GM23248 (cell line): ENCODE data around the gene PKIB. TPM values are rescaled to one million over a fixed set of nuclear protein-coding genes. Genes with fewer than 3 reads are reported as not detected.

Experiments used
- DNase-seq: peaks from one replicate; pipeline ENCODE4 v3.0.0-alpha.2; 2015
- H2AFZ ChIP-seq: fragments of 200-600 bp; sonication (generic); 2 replicates; pipeline ENCODE4 v1.6.1; 2016; ENCODE audit warnings: antibody characterized with exemption
- H3F3A ChIP-seq: fragments of 200-600 bp; sonication (generic); 2 replicates; pipeline ENCODE4 v1.6.1; 2016; ENCODE audit warnings: mild to moderate bottlenecking, antibody characterized with exemption, mixed run types; ENCODE audit not compliant: insufficient read depth
- H3K27ac ChIP-seq: fragments of 200-600 bp; sonication (generic); 2 replicates; pipeline ENCODE4 v1.5.1; 2016; ENCODE audit warnings: mild to moderate bottlenecking
- H3K27me3 ChIP-seq: fragments of 200-600 bp; sonication (generic); replicated peaks from 2 replicates; pipeline ENCODE4 v1.6.1; 2016; ENCODE audit warnings: mild to moderate bottlenecking; ENCODE audit not compliant: insufficient read depth
- H3K36me3 ChIP-seq: fragments of 200-600 bp; sonication (generic); 2 replicates; pipeline ENCODE4 v1.6.1; 2016; ENCODE audit warnings: low read depth, mild to moderate bottlenecking
- H3K4me1 ChIP-seq: fragments of 200-600 bp; sonication (generic); 2 replicates; pipeline ENCODE4 v1.6.1; 2016; ENCODE audit warnings: mild to moderate bottlenecking; ENCODE audit not compliant: insufficient read depth
- H3K4me2 ChIP-seq: fragments of 200-600 bp; sonication (generic); one replicate; pipeline ENCODE4 v1.6.1; 2016; ENCODE audit warnings: mild to moderate bottlenecking; ENCODE audit not compliant: unreplicated experiment
- H3K4me3 ChIP-seq: fragments of 200-600 bp; sonication (generic); 2 replicates; pipeline ENCODE4 v1.5.1; 2016; ENCODE audit warnings: mild to moderate bottlenecking
- H3K79me2 ChIP-seq: fragments of 200-600 bp; sonication (generic); 2 replicates; pipeline ENCODE4 v1.6.1; 2016; ENCODE audit warnings: mild to moderate bottlenecking; ENCODE audit not compliant: insufficient read depth
- H3K9ac ChIP-seq: fragments of 200-600 bp; sonication (generic); 2 replicates; pipeline ENCODE4 v1.6.1; 2016; ENCODE audit warnings: mild to moderate bottlenecking
- H3K9me2 ChIP-seq: fragments of 200-600 bp; sonication (generic); 2 replicates; pipeline ENCODE4 v1.6.1; 2016; ENCODE audit warnings: mixed run types, mild to moderate bottlenecking, moderate library complexity; ENCODE audit not compliant: insufficient read depth
- H3K9me3 ChIP-seq: fragments of 200-600 bp; sonication (generic); one replicate; pipeline ENCODE4 v1.6.1; 2017; ENCODE audit warnings: low read depth
- H4K20me1 ChIP-seq: fragments of 200-600 bp; sonication (generic); 2 replicates; pipeline ENCODE4 v1.6.0; 2016; ENCODE audit not compliant: insufficient read depth
- EZH2 ChIP-seq: fragments of 200-600 bp; sonication (generic); IDR thresholded peaks from 2 replicates; pipeline ENCODE4 v1.6.1; 2018; ENCODE audit warnings: antibody characterized with exemption, mild to moderate bottlenecking; ENCODE audit not compliant: insufficient read depth, poor library complexity, severe bottlenecking
- EZH2phosphoT487 ChIP-seq: fragments of 200-600 bp; sonication (generic); IDR thresholded peaks from 2 replicates; pipeline ENCODE4 v1.6.1; 2018; ENCODE audit warnings: antibody characterized with exemption, moderate library complexity, mild to moderate bottlenecking, low read depth; ENCODE audit not compliant: insufficient read depth
- WGBS, 2 experiments: methylation state at CpG; one replicate each; pipeline ENCODE4 v1.1.6; 2015 to 2017; ENCODE audit warnings: low lambda C conversion rate in 2 of 2, low coverage in 1 of 2; ENCODE audit errors: missing lambda C conversion rate in 2 of 2; 5-methylcytosine and 5-hydroxymethylcytosine counted together
- in situ Hi-C: fragments of 300-500 bp; cut with MboI; formaldehyde crosslinking; loops from 2 replicates; pipeline ENCODE4 v1.15.0; 2020
- polyA plus RNA-seq: library from polyadenylated mRNA; unstranded; fragments of >200 nt; fragmentation: Nextera tagmentation; extraction: Ambion mirVana; gene quantifications from 2 replicates; pipeline ENCODE4 v1.2.1, GENCODE V29; 2016
- total RNA-seq: library from RNA; depleted of rRNA; stranded (reverse); fragments of >200 nt; shearing (Covaris generic); gene quantifications from 2 replicates; pipeline ENCODE4 v1.2.3, GENCODE V29; 2014

The PKIB gene
- total and polyA plus RNA-seq, 2 experiments from 2014 or later, result 0.40 TPM; not detected in 1

DNA sequence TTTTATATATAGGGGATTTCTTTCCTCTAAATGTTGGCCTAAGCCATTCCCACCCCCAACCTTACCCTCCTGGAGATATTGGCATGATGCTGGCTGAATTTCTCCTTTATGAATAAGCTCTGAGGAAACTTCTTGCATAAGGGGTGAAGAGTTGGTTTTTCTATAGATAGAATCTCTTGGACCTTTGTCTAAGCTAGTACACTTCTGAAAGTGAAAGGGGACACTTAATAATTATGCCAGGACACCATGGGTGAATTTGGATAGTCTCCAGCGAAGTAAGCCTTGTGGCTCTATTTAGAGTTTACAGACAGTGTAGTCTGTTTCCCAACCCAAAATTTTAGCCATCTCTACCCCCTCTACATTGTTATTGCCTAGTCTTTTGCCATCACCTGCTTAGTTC lies 142.3 kb downstream of the PKIB start:
- no peaks in the 10 kb centered on the region for H3K4me1 ChIP-seq
- H3K27me3 ChIP-seq, result no peaks in the 10 kb centered on the region; the same call in 1 of the 2 replicates
- no peak for DNase-seq
- H4K20me1 ChIP-seq, result no peaks in the 10 kb centered on the region
- H3K4me3 ChIP-seq, result no peak overlapping the region
- no peak overlapping the region for H3K4me2 ChIP-seq
- H3F3A ChIP-seq, result no peaks in the 10 kb centered on the region
- TF ChIP-seq EZH2, result no peak
- no peak for TF ChIP-seq EZH2phosphoT487
- H3K27ac ChIP-seq, result no peak overlapping the region
- no peaks in the 10 kb centered on the region for H3K9me2 ChIP-seq
- no peak overlapping the region for H2AFZ ChIP-seq
- in situ Hi-C loops, result no loop called here
- no peaks in the 10 kb centered on the region for H3K36me3 ChIP-seq
- no peak overlapping the region for H3K9ac ChIP-seq
- WGBS, 2 experiments, result 74 to 79% methylated on average over 1 of the region's 1 CpG
- no peaks in the 10 kb centered on the region for H3K9me3 ChIP-seq
- no peaks in the 10 kb centered on the region for H3K79me2 ChIP-seq

DNA sequence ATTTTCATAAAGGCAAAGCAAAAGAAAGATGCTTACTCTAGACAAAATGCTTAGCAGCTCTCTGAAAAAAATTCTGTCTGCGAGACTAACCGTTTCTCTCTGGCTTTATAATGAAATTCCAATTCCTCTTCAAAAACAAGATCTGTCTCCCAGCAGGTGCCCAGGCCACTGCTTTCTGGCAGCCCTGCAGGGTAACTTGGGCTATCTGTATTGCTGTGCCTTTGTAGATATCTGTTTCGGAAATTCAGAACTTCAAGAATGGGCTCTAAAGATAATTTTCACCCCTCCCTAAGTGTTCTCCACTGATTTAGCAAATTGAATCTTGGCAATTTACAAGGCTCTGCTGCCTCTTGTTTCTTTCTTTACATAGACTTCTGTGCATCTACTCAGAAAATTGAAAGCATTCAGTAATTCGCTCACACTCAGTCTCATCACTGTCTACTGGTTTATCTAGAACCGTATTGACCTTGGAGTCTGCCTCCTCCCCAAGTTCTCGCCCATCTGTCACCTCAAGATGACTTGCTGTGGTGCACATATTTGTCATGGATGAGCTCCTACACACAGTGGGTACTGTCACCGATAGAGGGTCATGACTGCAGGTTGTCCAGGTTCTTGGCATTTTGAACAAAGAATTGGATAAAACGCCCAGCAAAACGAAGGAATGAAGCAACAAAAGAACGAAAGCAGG lies 142.9 kb downstream of the PKIB start:
- no peak overlapping the region for H3K27ac ChIP-seq
- H3K79me2 ChIP-seq, result no peaks in the 10 kb centered on the region
- no peaks in the 10 kb centered on the region for H4K20me1 ChIP-seq
- no peak overlapping the region for H3K4me2 ChIP-seq
- no peaks in the 10 kb centered on the region for H3K9me3 ChIP-seq
- H2AFZ ChIP-seq, result no peak overlapping the region
- no peak for DNase-seq
- in situ Hi-C loops, result no loop called here
- TF ChIP-seq EZH2 (no peak), EZH2phosphoT487 (no peak)
- H3K4me1 ChIP-seq, result no peaks in the 10 kb centered on the region
- 86 to 88% methylated on average over 10 of the region's 10 CpGs for WGBS, 2 experiments
- no peaks in the 10 kb centered on the region for H3K9me2 ChIP-seq
- H3K9ac ChIP-seq, result no peak overlapping the region
- no peaks in the 10 kb centered on the region for H3F3A ChIP-seq
- no peak overlapping the region for H3K4me3 ChIP-seq
- H3K36me3 ChIP-seq, result no peaks in the 10 kb centered on the region
- no peaks in the 10 kb centered on the region; the same call in 1 of the 2 replicates for H3K27me3 ChIP-seq

DNA sequence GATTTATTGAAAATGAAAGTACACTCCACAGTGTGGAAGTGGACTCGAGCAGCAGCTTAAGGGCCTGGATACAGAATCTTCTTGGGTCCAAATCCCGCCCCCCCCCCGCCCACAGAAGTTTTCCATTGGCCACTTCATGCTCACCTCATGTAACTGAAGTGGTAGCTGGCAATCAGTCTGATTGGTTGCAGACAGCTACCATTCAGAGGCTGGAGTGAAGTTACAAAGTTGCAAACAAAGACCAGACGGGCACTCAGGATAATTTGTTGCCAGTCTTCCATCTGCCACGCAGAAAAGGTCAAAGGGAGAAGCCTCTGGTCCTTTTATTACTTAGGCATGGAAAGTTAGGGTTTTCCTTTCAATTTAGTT lies 143.5 kb downstream of the PKIB start:
- WGBS, 2 experiments, result 26 to 32% methylated on average over 4 to 5 of the region's 5 CpGs
- Histone ChIP-seq H3K9ac (no peak overlapping the region), H3K36me3 (no peaks in the 10 kb centered on the region), H4K20me1 (no peaks in the 10 kb centered on the region), H3K4me3 (no peak overlapping the region), H3F3A (no peaks in the 10 kb centered on the region), H3K9me3 (no peaks in the 10 kb centered on the region), H3K79me2 (no peaks in the 10 kb centered on the region), H3K9me2 (no peaks in the 10 kb centered on the region), H2AFZ (no peak overlapping the region), H3K27ac (no peak overlapping the region), H3K4me2 (no peak overlapping the region), H3K4me1 (no peaks in the 10 kb centered on the region), H3K27me3 (no peaks in the 10 kb centered on the region; the same call in 1 of the 2 replicates)
- in situ Hi-C loops, result no loop called here
- no peak for DNase-seq
- TF ChIP-seq EZH2phosphoT487 (no peak), EZH2 (no peak)

- in situ Hi-C loops, result no loop called here
- no peaks in the 10 kb centered on the region for H3K4me1 ChIP-seq
- no peaks in the 10 kb centered on the region for H3K36me3 ChIP-seq
- H2AFZ ChIP-seq, result no peak overlapping the region
- TF ChIP-seq EZH2 (no peak), EZH2phosphoT487 (no peak)
- no peak overlapping the region for H3K4me2 ChIP-seq
- H3K9me3 ChIP-seq, result no peaks in the 10 kb centered on the region
- H3K27ac ChIP-seq, result no peak overlapping the region
- H3K27me3 ChIP-seq, result no peaks in the 10 kb centered on the region; the same call in 1 of the 2 replicates
- H4K20me1 ChIP-seq, result no peaks in the 10 kb centered on the region
- H3K4me3 ChIP-seq, result no peak overlapping the region
- DNase-seq, result no peak
- H3K79me2 ChIP-seq, result no peaks in the 10 kb centered on the region
- H3K9ac ChIP-seq, result no peak overlapping the region
- no peaks in the 10 kb centered on the region for H3K9me2 ChIP-seq
- no peaks in the 10 kb centered on the region for H3F3A ChIP-seq
- WGBS, 2 experiments, result 50 to 61% methylated on average over 5 of the region's 5 CpGs
Observed at GRCh38 chr6:122754191-122754731, 144.1 kb downstream of the PKIB start.
